T-helper 1 cell treated with Interleukin-12 subunit alpha and Interleukin-12 subunit beta and Interleukin-4 antibody, amounts not matched to agents 30 μg/mL and 1 μg/mL, for 36 hours (primary cell): ENCODE data around the gene ZNF644.
"Not testable (repeated sequence)": the region's sequence is repeated elsewhere in the genome, so short reads cannot be mapped to it uniquely, and the experiment has no call there.

Experiments
- H3K27ac Mint-ChIP-seq: one replicate; pipeline ENCODE4 v1.8.0; 2021; ENCODE audit warnings: mild to moderate bottlenecking, mixed read lengths
- H3K27me3 Mint-ChIP-seq: one replicate; pipeline ENCODE4 v1.8.0; 2021; ENCODE audit warnings: low read depth, mixed read lengths
- H3K36me3 Mint-ChIP-seq: one replicate; pipeline ENCODE4 v1.8.0; 2021; ENCODE audit warnings: low read depth, mixed read lengths
- H3K4me1 Mint-ChIP-seq: one replicate; pipeline ENCODE4 v1.8.0; 2021; ENCODE audit warnings: low read depth, mixed read lengths
- H3K4me3 Mint-ChIP-seq: one replicate; pipeline ENCODE4 v1.8.0; 2021; ENCODE audit warnings: mild to moderate bottlenecking, moderate library complexity, mixed read lengths
- H3K9me3 Mint-ChIP-seq: one replicate; pipeline ENCODE4 v1.8.0; 2021; ENCODE audit warnings: mixed read lengths

ZNF644 gene

DNA sequence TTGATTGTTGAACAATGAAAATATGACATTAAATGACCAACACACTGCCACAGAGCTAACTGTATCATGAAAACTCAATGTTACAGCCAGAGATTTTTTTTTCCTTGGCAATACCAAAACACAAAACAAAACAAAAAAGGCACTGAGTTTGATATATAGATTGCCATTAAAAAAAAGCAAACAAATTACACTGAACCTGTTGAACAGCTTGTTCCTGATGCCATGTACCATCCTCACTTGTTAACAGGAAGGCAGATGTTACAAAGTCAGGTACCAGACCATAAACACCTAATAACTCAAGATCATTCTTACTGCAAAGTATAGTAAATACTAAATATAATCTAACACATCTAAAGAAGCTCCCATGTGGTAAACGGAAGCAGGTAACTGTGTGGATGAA is 75.2 kb downstream of the ZNF644 start:
- no peaks in the 10 kb centered on the region for H3K9me3 Mint-ChIP-seq

DNA sequence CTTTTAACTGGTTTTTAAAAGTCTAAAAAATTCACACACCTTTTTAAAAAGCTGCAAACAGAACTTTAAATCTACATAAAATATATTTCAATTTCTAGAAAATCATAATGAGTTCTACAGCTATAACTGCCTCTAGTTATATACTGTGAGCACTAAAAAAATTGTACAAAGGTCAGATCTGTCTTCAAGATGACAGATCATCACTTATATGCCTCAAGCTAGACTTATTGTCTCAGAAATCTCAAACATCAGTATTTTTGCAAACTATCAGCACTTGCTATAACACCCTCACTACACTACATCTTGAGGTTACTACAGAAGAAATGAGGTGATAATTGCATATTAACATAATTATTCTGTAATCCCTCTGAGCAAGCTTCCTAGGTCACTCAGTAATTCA is 76.5 kb downstream of the ZNF644 start:
- Mint-ChIP-seq H3K4me3 (no peak overlapping the region), H3K27ac (no peak overlapping the region)

More for the DNA sequence above, 75.2 kb downstream of the ZNF644 start:
- H3K27me3 Mint-ChIP-seq: no peaks in the 10 kb centered on the region
- H3K4me3 Mint-ChIP-seq: no peak overlapping the region
- H3K36me3 Mint-ChIP-seq: peaks cover 2% of the 10 kb centered on the region
- no peak overlapping the region for H3K27ac Mint-ChIP-seq
- H3K4me1 Mint-ChIP-seq: peaks cover 6% of the 10 kb centered on the region

DNA sequence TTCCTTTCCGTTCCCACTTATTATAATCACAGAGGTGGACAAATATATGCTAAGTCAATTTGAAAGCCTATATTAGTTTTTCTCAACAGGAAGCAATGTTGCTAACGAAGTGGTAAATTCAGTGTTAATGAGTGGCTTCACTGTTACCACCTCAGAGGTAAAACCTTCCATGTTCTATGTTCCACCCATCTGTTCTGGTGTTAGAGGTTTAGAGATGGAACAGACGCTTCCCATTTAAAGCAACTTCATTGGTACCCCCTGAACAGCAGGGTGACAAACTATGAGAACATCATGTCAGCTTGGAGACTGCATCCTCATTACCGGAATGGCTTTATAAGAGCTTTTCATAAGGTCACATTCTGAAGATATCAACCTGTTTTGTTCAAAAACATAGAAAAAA is 77.9 kb downstream of the ZNF644 start:
- Mint-ChIP-seq H3K27ac (no peak overlapping the region), H3K36me3 (peaks cover 22% of the 10 kb centered on the region), H3K9me3 (no peaks in the 10 kb centered on the region), H3K4me3 (no peak overlapping the region), H3K4me1 (peaks cover 3% of the 10 kb centered on the region), H3K27me3 (no peaks in the 10 kb centered on the region)

More for the DNA sequence above, 76.5 kb downstream of the ZNF644 start:
- H3K9me3 Mint-ChIP-seq: no peaks in the 10 kb centered on the region
- H3K27me3 Mint-ChIP-seq: no peaks in the 10 kb centered on the region
- H3K4me1 Mint-ChIP-seq: peaks cover 1% of the 10 kb centered on the region
- peaks cover 9% of the 10 kb centered on the region for H3K36me3 Mint-ChIP-seq

DNA sequence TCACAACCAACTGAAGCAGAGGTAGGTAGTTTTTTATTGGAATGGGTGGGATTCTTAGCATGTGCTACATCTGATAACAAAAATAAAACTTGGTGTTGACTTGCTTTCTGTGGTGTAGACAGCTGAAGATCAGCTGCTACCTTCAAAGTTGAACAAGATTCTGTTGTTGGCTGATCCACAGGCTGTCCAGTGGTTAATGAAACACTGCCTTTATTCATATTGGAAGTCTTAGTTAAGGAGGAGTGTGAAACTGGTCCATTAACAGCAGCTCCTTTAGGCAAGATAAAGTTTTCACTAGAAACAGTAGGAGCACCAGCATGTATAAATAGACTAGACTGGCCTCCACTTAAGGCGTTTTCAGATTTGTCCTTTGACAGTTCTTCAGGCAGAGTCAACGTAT is 81.1 kb downstream of the ZNF644 start:
- H3K4me1 Mint-ChIP-seq: peaks cover 11% of the 10 kb centered on the region

DNA sequence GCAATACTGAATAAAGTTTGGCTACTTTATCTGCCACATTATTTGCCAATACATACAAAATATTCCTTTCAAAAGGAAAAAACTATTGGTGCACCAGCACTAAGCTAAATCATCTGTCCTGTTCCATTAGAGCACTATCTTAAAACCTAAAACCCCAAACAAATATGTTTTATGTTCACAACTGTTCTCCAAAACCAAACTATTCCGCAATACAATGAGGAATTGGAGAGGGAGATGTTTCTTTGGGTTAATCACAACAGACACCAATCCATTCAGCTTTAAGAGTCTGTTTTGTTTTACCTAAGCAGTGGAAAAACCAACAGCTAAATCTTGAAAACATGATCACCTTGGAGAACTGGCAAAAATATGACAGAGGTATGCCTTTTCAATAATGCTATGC is 85.1 kb downstream of the ZNF644 start:
- H3K36me3 Mint-ChIP-seq: peaks cover 43% of the 10 kb centered on the region

More for the DNA sequence above, 81.1 kb downstream of the ZNF644 start:
- Mint-ChIP-seq H3K36me3 (peaks cover 38% of the 10 kb centered on the region), H3K9me3 (no peaks in the 10 kb centered on the region), H3K27ac (no peak overlapping the region), H3K27me3 (no peaks in the 10 kb centered on the region), H3K4me3 (no peak overlapping the region)

DNA sequence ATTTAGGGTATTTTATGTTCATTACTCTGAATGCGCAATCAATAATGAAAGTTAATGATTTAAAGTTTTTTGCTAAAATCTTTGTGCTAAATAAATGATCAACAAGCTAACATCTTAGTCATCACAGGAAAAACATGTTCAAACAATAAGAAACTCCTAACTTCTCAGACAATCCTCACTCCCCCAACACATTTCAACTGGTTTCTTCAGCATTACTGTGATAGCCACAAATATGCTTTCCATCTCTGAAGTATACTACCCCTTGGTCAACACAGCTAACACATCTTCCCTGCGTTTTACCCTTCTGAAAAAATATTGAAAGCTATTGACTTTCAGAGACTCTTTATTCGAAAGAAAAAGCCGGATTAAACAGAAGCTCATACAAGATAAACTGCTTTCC is 85.8 kb downstream of the ZNF644 start:
- H3K4me3 Mint-ChIP-seq: no peak overlapping the region
- no peak overlapping the region for H3K27ac Mint-ChIP-seq
- H3K4me1 Mint-ChIP-seq: peaks cover 13% of the 10 kb centered on the region
- no peaks in the 10 kb centered on the region for H3K9me3 Mint-ChIP-seq
- no peaks in the 10 kb centered on the region for H3K27me3 Mint-ChIP-seq
- H3K36me3 Mint-ChIP-seq: peaks cover 44% of the 10 kb centered on the region

More for the DNA sequence above, 85.1 kb downstream of the ZNF644 start:
- Mint-ChIP-seq H3K27me3 (no peaks in the 10 kb centered on the region), H3K27ac (no peak overlapping the region), H3K4me1 (peaks cover 13% of the 10 kb centered on the region), H3K9me3 (no peaks in the 10 kb centered on the region), H3K4me3 (no peak overlapping the region)

DNA sequence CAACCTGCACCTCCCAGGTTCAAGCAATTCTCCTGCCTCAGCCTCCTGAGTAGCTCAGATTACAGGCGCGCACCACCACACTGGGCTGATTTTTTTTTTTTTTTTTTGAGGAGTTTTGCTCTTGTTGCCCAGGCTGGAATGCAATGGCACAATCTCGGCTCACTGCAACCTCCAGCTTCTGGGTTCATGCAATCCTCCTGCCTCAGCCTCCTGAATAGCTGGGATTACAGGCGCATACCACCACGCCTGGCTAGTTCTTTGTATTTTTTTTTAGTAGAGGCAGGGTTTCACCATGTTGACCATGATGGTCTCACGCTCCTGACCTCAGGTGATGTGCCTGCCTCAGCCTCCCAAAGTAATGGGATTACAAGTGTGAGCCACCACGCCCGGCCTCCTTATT is 93.6 kb downstream of the ZNF644 start:
- Mint-ChIP-seq H3K4me1 (peaks cover 23% of the 10 kb centered on the region), H3K36me3 (peaks cover 23% of the 10 kb centered on the region)
- H3K9me3 Mint-ChIP-seq: not testable (repeated sequence)

DNA sequence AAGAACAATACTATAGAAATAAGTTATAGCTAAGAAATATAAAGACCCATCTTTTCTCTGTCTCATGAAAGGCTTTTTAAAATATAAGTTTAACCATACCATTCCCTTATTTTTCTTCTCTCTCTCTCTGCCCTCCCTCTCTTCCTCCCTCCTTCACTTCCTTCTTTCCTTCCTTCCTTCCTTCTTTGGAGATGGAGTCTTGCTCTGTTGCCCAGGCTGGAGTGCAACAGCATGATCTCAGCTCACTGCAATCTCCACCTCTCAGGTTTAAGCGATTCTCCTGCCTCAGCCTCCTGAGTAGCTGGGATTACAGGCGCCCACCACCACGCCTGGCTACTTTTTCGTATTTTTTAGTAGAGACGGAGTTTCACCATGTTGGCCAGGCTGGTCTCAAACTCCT is 94.2 kb downstream of the ZNF644 start:
- not testable (repeated sequence) for H3K27me3 Mint-ChIP-seq, H3K27ac Mint-ChIP-seq, H3K9me3 Mint-ChIP-seq, H3K4me3 Mint-ChIP-seq
- peaks cover 23% of the 10 kb centered on the region for H3K36me3 Mint-ChIP-seq
- peaks cover 21% of the 10 kb centered on the region for H3K4me1 Mint-ChIP-seq

More for the DNA sequence above, 93.6 kb downstream of the ZNF644 start:
- not testable (repeated sequence) for H3K4me3 Mint-ChIP-seq, H3K27me3 Mint-ChIP-seq, H3K27ac Mint-ChIP-seq

DNA sequence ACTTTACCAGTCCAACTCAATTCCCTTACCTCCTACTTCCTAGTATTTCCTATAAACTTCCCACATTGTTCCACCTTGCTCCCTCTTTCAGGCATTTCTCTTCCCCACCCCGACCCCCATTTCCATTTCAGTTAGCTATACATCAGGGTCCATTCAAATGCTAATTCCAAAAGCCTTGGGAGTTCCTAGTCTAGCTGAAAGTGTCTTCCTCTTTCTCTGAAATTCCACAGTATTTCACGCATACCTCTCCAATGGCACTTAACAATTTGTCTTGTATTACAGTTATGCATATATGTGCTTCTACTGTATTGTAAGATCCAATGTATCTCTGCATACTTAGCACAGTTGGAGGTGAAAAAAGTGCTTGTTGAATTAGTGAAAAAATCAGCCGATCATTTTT is 94.9 kb downstream of the ZNF644 start:
- peaks cover 21% of the 10 kb centered on the region for H3K4me1 Mint-ChIP-seq
- H3K4me3 Mint-ChIP-seq: no peak overlapping the region
- H3K27me3 Mint-ChIP-seq: no peaks in the 10 kb centered on the region
- H3K9me3 Mint-ChIP-seq: no peaks in the 10 kb centered on the region
- no peak overlapping the region for H3K27ac Mint-ChIP-seq
- H3K36me3 Mint-ChIP-seq: peaks cover 23% of the 10 kb centered on the region

DNA sequence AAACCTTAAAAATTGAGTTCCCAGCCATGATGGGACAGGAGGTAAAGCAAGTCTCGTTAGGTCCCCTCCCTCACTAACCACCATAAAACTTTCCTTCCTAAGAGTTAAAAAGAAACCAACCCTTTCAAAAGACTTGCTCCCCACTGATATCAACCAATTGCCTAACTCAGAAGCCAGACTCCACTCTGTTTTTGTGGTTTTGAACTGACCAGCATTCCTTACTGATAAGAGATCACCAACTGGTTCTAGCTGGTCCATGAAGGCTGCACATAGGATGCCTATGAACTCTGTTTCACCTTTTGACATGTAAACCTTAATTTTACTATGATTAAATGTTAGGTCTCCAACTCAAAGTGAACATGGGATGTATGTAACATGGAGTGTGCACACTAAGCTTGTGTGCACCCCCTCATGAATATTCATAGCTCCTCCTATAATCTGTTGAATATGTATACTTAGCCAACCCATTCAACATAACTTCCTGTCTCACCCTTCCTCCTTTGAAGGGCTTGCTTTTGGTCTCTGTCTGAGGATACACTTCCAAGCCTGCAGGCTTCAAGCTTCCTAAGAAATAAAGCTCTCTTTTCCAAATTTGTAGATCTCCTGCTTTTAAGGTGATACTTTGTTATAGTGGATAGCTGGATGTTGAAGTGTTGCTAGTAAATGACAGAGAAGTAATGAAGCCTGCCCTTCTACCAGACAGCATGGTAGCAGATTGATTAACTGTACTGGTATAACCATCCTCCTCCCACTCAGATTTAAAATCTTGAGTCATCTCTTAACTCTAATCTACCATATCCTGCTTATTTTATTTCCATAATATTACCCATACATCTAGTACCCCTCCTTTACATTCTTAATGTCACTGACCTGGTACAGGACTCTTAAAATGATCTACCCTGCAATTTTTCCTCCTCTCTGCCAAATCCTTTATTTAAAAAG is 95.6 kb downstream of the ZNF644 start:
- Mint-ChIP-seq H3K4me1 (peaks cover 21% of the 10 kb centered on the region), H3K27me3 (no peaks in the 10 kb centered on the region), H3K36me3 (peaks cover 21% of the 10 kb centered on the region), H3K9me3 (no peaks in the 10 kb centered on the region), H3K4me3 (no peak overlapping the region), H3K27ac (no peak overlapping the region)

DNA sequence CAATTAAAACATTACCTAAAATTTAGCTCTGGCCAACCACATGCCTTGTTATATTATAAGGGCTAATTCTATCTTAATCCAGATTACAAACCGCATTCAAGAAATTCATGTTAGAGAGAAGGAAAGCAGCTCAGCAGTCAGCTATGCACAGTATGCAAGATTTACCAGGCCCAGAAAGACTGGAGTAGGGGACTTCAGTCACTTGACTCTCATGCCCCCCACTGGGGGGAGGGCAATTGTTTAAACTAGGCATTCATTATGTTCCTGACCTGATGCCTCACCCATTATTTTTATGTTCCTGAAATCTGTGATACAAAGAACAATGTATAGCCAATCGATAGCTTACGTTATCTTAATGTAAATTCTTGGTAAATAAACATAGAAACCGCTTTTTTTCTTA is 96.9 kb downstream of the ZNF644 start:
- Mint-ChIP-seq H3K9me3 (no peaks in the 10 kb centered on the region), H3K27ac (no peak overlapping the region), H3K36me3 (peaks cover 16% of the 10 kb centered on the region), H3K27me3 (no peaks in the 10 kb centered on the region), H3K4me1 (peaks cover 21% of the 10 kb centered on the region), H3K4me3 (no peak overlapping the region)

DNA sequence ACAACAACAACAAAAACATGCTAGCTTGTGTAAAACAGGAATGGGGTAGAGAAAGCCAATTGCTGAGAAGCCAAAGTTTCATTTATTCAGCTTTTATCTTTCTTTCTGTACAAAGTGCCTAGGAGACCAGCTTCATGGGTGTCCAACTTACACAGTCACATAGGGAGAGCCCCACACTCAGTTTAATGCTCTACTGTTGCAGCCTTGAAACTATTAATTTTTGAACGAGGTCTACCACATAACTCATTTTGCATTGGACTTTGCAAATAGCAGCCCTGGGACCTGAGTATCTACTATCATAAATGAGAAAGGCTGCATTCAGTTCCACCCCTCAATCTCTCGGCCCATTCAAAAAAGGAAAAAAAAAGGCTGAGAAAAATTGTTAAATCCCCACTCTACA is 98.8 kb downstream of the ZNF644 start:
- Mint-ChIP-seq H3K4me3 (no peak overlapping the region), H3K36me3 (peaks cover 10% of the 10 kb centered on the region), H3K27me3 (no peaks in the 10 kb centered on the region), H3K27ac (no peak overlapping the region), H3K9me3 (no peaks in the 10 kb centered on the region), H3K4me1 (peaks cover 30% of the 10 kb centered on the region)

DNA sequence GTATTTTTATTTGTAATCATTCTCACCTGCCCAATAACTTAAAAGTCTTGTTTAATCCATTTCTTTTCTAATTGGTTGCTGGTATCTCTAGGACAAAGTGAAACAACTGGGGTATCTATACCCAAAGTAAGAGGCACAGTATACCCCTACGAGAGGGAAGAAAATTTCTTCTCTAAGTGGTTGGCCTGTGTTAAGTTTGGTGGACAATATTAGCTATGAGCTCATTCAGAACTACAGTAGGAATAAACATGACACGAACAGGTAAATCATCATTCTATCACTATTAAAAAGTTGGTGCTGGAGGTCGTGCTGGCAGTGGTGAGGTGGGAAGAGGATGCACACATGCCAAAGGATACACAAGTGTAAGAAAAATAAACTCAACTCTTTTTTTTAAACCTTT is 99.6 kb downstream of the ZNF644 start:
- H3K4me1 Mint-ChIP-seq: peaks cover 30% of the 10 kb centered on the region
- no peak overlapping the region for H3K27ac Mint-ChIP-seq
- no peak overlapping the region for H3K4me3 Mint-ChIP-seq
- peaks cover 10% of the 10 kb centered on the region for H3K36me3 Mint-ChIP-seq
- no peaks in the 10 kb centered on the region for H3K27me3 Mint-ChIP-seq
- no peaks in the 10 kb centered on the region for H3K9me3 Mint-ChIP-seq

DNA sequence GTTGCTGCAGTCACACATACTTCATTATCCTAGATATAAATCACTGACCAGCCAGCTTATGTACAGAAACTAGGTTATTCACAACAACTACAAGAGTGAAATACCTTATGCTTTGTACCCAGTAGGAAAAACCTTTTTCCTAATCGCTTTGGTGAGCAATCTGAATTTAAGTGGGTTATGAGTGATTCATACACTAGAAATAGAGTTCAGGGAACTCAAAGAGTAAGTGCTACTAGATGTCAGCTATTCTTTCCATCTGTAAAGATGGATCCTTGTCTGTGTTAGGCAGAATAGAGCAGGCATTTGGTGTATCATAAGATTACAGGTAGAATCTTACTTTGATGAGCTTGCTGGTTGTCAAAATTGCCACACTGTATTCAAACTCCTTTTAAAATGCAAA is 101.9 kb downstream of the ZNF644 start:
- H3K9me3 Mint-ChIP-seq: no peaks in the 10 kb centered on the region
- H3K27ac Mint-ChIP-seq: no peak overlapping the region
- H3K27me3 Mint-ChIP-seq: no peaks in the 10 kb centered on the region
- H3K4me1 Mint-ChIP-seq: peaks cover 16% of the 10 kb centered on the region
- no peak overlapping the region for H3K4me3 Mint-ChIP-seq
- peaks cover 5% of the 10 kb centered on the region for H3K36me3 Mint-ChIP-seq

DNA sequence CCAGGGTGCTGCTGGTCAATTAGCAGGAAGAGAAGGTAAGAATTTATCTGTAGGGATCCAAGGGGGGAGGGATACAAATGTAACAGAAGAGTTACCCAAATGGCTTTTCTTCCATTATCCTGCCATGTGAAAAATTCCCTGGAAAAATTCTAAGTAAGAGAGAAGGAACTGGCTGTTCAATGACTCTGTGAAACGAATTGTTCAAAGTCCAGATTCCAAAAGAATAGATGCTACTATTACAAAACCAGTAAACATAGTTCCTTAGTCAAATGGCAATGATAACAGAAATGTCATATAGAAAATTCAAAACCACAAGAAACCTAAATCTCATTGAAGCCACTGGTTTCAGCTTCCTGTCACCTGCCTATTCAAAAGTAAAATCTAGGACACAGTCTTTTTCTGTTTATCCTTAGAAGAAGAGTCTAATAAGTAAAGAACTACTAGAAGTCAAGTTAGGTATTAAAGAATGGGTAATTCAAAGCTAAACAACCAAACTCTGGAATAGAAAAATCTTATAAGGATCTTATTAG is 102.6 kb downstream of the ZNF644 start:
- no peak overlapping the region for H3K4me3 Mint-ChIP-seq
- H3K27me3 Mint-ChIP-seq: no peaks in the 10 kb centered on the region
- H3K36me3 Mint-ChIP-seq: peaks cover 5% of the 10 kb centered on the region
- peaks cover 15% of the 10 kb centered on the region for H3K4me1 Mint-ChIP-seq
- H3K9me3 Mint-ChIP-seq: no peaks in the 10 kb centered on the region
- H3K27ac Mint-ChIP-seq: no peak overlapping the region
